ENCODE data around the gene AUH.
"Not testable (repeated sequence)": the region's sequence is repeated elsewhere in the genome, so short reads cannot be mapped to it uniquely, and the experiment has no call there.

AUH gene

GRCh38 chr9:91378054-91378453, 16.3 kb upstream of the AUH start:
- not testable (repeated sequence) for DNase-seq

- no peak for DNase-seq
These were observed 14.5 kb upstream of the AUH start for GRCh38 chr9:91376239-91376638.

GRCh38 chr9:91374939-91375338, 13.2 kb upstream of the AUH start:
- DNase-seq: no peak

GRCh38 chr9:91371894-91372293, 10.2 kb upstream of the AUH start:
- DNase-seq: no peak

- not testable (repeated sequence) for DNase-seq
These were observed 8.3 kb upstream of the AUH start for GRCh38 chr9:91370006-91370405.

GRCh38 chr9:91364702-91365101, 3.0 kb upstream of the AUH start:
- DNase-seq: no peak

GRCh38 chr9:91364005-91364404, 2.3 kb upstream of the AUH start:
- DNase-seq: no peak

- DNase-seq: no peak
These were observed 413 bp upstream of the AUH start for GRCh38 chr9:91362051-91362611.

- DNase-seq: no peak
These were observed 997 bp downstream of the AUH start for GRCh38 chr9:91360551-91361290.

GRCh38 chr9:91359734-91360470, 1.8 kb downstream of the AUH start:
- DNase-seq: no peak

GRCh38 chr9:91359083-91359482, 2.6 kb downstream of the AUH start:
- DNase-seq: no peak

GRCh38 chr9:91354881-91355280, 6.8 kb downstream of the AUH start:
- no peak for DNase-seq

- no peak for DNase-seq
These were observed 12.6 kb downstream of the AUH start for GRCh38 chr9:91349115-91349555.

GRCh38 chr9:91348191-91348807, 13.4 kb downstream of the AUH start:
- no peak for DNase-seq

GRCh38 chr9:91347377-91347776, 14.3 kb downstream of the AUH start:
- no peak for DNase-seq

- no peak for DNase-seq
These were observed 15.1 kb downstream of the AUH start for GRCh38 chr9:91346644-91347043.

GRCh38 chr9:91345978-91346377, 15.7 kb downstream of the AUH start:
- DNase-seq: no peak

GRCh38 chr9:91342575-91342974, 19.1 kb downstream of the AUH start:
- DNase-seq: no peak

GRCh38 chr9:91341749-91342148, 20.0 kb downstream of the AUH start:
- DNase-seq: no peak

GRCh38 chr9:91341258-91341746, 20.4 kb downstream of the AUH start:
- DNase-seq: no peak

- DNase-seq: no peak
These were observed 21.2 kb downstream of the AUH start for GRCh38 chr9:91340395-91340967.

- no peak for DNase-seq
These were observed 23.0 kb downstream of the AUH start for GRCh38 chr9:91338681-91339080.

GRCh38 chr9:91336786-91337185, 24.9 kb downstream of the AUH start:
- no peak for DNase-seq
